ENCODE results near the gene GNB2.
"Not testable (repeated sequence)": the region's sequence is repeated elsewhere in the genome, so short reads cannot be mapped to it uniquely, and the experiment has no call there.

GNB2 gene

DNA sequence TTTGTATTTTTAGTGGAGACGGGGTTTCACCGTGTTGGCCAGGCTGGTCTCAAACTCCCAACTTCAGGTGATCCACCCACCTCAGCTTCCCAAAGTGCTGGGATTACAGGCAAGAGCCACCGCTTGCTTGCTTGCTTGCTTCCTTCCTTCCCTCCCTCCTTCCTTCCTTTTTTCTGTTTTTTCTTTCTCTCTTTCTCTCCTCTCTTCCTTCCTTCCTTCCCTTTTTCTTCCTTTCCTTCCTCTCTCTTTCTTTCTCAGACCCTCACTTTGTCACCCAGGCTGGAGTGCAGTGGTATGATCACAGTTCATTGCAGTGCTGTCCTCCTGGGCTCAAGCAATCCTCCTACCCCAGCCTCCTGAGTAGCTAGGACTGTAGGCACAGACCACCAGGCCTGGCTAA is 27.5 kb downstream of the GNB2 start:
- not testable (repeated sequence) for DNase-seq

DNA sequence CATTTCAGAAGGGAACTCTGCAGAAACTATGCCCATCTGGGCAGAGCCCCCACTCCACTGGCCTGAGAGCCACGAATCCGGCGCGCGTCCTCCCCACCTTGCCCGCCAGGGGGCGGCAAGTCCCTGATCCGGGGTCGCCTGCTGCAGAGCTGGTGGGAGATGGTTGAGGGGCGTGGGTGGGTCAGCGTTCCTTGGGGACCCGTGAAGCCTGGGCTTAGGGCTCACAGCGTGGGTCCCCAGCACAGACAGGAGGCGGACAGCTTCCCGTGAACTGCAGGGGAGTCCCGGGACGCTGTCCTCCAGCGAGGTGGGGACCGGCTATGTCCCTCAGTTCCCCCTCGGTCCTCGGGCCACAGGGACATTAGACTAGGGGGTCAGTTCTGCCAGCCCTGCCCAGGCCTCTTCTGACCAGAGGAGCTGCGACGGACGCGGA is 31.8 kb downstream of the GNB2 start:
- peak; percentile 97 for DNase-seq

DNA sequence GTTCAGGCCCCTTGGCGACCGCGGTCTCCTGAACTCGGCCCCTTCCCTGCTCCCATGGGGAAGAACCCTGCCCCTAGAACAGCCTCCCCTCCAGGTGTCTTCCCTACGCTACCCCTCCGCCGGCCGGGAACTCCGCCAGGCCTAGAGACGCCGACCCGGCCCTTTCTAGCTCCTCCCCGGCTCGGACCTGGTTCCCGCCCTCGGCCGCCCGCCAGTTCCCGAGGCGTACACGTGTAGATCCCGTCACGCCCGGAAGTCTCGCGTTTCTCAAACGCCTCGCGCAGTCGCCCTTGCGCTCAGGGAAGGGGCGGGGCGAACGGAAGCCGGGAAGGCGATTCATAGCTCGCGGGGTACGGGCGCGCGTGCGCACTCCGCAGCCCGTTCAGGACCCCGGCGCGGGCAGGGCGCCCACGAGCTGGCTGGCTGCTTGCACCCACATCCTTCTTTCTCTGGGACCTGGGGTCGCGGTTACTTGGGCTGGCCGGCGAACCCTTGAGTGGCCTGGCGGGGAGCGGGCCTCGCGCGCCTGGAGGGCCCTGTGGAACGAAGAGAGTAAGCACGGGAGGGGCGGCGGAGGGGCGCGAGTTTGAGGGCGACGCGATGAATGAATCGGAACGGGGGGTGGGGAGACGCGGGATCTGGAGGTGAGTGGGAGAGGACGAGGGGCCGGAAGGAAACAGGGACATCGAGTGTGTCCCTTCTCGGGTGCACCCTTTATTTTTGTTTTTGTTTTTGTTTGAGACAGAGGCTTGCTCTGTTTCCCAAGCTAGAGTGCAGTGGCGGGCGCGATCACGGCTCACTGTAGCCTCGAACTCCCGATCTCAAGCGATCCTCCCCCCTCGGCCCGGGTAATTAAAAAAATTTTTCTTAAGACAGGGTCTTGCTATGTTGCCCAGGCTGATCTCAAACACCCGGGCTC is 32.5 kb downstream of the GNB2 start, which contains the start of gene POP7:
POP7 (plus strand) TSS at position 369 of the 919 bp plus-strand sequence. CDS start 710 bp downstream, outside the sequence.
- DNase-seq = peak; percentile 99

DNA sequence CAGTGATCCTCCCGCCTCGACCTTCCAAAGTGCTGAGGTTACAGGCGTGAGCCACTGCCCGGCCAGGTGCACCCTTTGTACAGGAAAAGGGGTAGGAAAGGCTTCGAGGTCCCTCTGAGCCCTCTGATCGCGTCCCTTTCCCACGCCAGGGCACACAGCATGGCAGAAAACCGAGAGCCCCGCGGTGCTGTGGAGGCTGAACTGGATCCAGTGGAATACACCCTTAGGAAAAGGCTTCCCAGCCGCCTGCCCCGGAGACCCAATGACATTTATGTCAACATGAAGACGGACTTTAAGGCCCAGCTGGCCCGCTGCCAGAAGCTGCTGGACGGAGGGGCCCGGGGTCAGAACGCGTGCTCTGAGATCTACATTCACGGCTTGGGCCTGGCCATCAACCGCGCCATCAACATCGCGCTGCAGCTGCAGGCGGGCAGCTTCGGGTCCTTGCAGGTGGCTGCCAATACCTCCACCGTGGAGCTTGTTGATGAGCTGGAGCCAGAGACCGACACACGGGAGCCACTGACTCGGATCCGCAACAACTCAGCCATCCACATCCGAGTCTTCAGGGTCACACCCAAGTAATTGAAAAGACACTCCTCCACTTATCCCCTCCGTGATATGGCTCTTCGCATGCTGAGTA is 33.3 kb downstream of the GNB2 start:
- DNase-seq = no peak

DNA sequence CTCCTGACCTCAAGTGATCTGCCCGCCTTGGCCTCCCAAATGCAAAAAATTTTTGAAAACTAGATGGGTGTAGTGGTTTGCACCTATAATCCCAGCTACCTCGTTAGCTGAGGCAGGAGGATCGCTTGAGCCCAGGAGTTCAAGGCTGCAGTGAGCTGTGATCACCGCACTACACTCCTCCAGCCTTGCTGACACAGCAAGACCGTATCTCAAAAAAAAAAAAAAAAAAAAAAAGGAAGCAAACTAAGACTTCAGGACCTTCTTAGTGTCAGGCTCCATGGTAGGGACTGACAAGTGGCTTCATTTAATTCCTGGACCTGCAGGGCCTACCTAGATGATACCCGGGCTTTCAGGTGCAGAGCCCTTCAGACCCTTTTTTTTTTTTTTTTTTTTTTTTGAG is 34.9 kb downstream of the GNB2 start:
- no peak for DNase-seq

DNA sequence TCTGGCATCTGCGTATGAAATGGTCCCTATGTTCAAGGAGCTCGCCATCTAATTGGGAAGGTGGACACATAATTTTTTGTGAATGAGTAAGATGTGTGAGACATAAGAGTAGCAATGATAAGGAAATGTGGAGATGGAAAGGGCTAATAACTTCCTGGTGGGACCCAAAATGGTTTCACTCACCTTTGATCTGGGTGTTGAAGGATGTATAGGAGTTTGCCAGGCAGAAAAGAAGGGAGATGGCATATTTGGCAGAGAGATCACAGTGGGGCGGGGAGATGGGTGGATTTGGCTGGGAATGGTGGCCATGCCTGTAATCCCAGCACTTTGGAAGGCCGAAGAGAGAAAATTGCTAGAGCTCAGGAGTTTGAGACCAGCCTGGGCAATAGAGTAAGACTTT is 36.9 kb downstream of the GNB2 start:
- DNase-seq = no peak

DNA sequence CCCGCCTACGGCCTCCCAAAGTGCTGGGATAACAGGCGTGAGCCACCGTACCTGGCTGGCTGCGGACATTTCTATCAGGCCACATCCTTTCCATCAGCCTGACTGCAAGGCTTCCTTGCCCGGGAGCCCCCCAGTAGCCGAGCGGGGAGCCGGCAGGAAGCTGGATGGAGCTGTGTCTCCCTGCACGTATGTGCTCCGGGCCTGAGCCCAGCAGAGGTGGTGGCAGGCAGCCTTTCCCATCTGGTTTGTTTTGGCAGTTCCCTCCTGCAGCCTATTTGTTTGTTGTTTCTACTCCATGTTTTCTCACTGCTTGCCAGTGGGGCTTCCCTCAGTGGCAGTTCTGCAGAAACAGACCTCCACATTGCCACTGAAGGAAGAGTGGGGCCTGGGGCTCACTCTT is 37.8 kb downstream of the GNB2 start:
- DNase-seq = no peak

DNA sequence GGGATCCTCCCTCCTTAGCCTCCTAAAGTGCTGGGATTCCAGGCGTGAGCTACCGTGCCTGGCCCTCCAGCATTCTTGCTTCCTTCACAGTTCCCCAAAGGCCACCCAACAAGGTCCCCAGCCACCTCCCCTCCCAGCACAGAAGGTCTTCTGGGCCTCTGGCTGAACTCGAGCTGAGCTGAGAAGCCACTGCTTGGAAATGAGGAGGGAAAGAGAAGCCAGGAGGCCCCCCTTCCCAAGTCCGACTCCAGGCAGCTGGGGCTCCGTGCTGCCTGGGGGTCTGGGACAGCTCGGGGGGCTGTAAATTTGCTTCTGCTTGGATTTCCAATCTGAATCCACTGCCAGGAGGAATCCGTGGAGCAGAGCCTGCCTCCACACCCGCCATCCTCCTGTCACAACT is 41.2 kb downstream of the GNB2 start:
- no peak for DNase-seq

DNA sequence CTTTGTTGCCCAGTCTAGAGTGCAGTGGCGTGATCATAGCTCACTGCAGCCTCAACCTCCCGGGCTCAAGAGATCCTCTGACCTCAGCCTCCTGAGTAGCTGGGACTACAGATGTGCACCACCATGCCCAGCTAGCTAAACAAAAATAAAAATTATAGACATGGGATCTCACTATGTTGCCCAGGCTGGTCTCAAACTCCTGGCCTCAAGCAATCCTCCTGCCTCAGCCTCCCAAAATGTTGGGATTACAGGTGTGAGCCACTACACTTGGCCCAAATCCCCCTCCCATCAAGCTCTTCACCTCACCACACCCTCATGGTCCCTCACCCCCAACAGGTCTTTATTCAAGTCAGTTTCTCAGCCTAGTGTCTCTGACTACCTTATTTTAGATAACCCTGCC is 43.5 kb downstream of the GNB2 start:
- not testable (repeated sequence) for DNase-seq

DNA sequence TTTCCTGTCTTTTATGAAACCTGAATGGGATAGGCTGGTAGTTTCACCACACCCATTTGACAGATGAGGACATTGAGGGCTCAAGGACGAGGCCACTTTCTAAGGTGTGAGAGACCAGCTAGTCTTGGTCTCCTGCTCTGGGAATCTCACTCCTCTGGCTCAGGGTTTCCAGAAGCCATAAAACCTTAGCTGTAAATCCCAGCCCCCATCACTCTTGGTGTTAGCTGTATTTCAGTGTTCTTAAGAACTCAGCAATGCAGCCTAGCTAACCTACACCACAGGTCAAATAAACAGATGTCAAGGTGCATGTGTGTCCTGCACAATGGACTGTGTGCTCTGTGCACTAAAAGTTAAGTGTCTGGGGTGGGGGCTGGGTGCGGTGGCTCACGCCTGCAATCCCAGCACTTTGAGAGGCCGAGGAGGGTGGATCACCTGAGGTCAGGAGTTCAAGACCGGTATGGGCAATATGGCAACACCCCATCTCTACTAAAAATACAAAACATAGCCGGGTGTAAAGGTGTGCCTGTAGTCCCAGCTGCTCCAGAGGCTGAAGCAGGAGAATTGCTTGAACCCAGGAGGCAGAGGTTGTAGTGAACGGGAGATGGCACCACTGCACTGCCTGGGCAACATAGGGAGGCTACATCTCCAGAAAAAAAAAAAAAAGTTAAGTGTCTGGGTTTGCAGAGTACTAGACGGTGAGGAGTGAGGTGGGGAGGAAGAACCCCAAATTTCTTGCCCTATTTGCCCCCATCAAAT is 46.2 kb downstream of the GNB2 start:
- no peak for DNase-seq

DNA sequence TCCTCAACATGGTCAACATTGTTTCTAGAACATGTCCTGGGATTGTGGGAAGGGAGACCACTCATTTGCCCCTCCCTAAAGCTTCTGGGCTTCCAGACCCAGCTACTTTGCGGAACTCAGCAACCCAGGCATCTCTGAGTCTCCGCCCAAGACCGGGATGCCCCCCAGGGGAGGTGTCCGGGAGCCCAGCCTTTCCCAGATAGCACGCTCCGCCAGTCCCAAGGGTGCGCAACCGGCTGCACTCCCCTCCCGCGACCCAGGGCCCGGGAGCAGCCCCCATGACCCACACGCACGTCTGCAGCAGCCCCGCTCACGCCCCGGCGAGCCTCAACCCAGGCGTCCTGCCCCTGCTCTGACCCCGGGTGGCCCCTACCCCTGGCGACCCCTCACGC is 46.7 kb downstream of the GNB2 start, which contains the start of gene EPO:
EPO (plus strand) TSS at position 190 of the 392 bp plus-strand sequence. CDS start 513 bp downstream, outside the sequence.
- no peak for DNase-seq

DNA sequence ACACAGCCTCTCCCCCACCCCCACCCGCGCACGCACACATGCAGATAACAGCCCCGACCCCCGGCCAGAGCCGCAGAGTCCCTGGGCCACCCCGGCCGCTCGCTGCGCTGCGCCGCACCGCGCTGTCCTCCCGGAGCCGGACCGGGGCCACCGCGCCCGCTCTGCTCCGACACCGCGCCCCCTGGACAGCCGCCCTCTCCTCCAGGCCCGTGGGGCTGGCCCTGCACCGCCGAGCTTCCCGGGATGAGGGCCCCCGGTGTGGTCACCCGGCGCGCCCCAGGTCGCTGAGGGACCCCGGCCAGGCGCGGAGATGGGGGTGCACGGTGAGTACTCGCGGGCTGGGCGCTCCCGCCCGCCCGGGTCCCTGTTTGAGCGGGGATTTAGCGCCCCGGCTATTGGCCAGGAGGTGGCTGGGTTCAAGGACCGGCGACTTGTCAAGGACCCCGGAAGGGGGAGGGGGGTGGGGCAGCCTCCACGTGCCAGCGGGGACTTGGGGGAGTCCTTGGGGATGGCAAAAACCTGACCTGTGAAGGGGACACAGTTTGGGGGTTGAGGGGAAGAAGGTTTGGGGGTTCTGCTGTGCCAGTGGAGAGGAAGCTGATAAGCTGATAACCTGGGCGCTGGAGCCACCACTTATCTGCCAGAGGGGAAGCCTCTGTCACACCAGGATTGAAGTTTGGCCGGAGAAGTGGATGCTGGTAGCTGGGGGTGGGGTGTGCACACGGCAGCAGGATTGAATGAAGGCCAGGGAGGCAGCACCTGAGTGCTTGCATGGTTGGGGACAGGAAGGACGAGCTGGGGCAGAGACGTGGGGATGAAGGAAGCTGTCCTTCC is 47.3 kb downstream of the GNB2 start:
- no peak for DNase-seq

DNA sequence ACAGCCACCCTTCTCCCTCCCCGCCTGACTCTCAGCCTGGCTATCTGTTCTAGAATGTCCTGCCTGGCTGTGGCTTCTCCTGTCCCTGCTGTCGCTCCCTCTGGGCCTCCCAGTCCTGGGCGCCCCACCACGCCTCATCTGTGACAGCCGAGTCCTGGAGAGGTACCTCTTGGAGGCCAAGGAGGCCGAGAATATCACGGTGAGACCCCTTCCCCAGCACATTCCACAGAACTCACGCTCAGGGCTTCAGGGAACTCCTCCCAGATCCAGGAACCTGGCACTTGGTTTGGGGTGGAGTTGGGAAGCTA is 47.9 kb downstream of the GNB2 start:
- no peak for DNase-seq

DNA sequence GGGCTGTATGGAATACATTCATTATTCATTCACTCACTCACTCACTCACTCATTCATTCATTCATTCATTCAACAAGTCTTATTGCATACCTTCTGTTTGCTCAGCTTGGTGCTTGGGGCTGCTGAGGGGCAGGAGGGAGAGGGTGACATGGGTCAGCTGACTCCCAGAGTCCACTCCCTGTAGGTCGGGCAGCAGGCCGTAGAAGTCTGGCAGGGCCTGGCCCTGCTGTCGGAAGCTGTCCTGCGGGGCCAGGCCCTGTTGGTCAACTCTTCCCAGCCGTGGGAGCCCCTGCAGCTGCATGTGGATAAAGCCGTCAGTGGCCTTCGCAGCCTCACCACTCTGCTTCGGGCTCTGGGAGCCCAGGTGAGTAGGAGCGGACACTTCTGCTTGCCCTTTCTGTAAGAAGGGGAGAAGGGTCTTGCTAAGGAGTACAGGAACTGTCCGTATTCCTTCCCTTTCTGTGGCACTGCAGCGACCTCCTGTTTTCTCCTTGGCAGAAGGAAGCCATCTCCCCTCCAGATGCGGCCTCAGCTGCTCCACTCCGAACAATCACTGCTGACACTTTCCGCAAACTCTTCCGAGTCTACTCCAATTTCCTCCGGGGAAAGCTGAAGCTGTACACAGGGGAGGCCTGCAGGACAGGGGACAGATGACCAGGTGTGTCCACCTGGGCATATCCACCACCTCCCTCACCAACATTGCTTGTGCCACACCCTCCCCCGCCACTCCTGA is 49.1 kb downstream of the GNB2 start:
- no peak for DNase-seq

DNA sequence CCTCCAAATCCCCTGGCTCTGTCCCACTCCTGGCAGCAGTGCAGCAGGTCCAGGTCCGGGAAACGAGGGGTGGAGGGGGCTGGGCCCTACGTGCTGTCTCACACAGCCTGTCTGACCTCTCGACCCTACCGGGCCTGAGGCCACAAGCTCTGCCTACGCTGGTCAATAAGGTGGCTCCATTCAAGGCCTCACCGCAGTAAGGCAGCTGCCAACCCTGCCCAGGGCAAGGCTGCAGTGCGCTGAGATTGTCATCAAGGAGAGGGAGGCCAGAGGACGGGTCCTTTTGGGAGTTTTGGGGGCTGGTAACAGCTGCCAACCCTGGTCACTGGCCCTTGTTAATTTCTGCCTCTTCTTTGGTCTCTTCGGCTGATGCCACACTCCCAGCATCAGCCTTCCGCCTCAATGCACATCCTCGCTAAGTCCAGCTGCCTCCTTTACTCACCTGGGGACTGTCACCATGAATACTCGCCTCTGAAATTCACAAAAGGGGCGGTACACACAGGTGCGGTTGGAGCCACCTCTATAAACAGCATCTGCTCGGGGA is 50.3 kb downstream of the GNB2 start:
- no peak for DNase-seq

DNA sequence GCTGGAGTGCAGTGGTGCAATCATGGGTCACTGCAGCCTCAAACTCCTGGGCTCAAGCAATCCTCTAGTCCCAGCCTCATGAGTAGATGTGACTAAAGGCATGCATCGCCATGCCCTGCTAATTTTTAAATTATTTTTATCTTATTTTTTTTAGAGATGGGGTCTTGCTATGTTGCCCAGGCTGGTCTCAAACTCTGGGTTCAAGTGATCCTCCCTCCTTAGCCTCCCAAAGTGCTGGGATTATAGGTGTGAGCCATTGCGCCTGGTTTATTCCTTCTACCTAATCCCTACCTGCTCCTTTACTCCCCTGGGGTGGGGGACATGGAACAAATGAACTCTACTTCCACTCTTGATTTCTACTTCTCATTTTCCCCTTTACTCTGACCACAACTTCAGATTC is 50.8 kb downstream of the GNB2 start:
- not testable (repeated sequence) for DNase-seq

DNA sequence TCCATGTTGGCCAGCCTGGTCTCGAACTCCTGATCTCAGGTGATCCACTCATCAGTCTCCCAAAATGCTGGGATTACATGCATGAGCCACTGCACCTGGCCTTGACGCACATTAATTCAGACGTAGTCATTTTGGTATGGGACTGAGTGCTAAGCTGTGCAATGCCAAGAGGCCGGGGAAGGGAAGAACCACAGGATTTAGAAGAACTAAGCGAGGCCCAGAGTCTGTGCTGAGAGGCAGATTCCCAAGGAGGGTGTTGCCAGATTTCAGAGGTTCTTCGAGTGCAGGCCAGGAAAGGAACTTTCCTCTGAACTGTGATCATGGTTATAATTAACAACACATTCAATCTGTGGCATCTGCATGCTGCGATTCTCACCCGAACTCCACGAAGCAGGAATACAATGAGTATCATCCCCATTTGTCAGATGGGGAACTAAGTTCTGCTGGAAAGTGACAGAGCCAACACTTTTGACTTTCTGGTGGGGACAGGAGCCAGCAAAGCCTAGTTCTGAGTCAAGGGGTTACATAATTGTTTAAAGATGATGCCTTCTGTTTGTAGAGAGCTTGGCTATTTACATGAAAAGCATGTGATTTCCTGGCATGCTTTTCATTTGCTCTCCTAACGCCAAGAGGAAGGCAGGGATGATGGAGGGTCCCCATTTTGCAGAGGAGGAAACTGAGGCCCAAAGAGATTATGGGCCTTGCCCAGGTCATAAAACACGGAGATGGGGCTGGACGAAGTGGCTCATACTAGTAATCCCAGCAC is 53.6 kb downstream of the GNB2 start:
- DNase-seq = no peak

DNA sequence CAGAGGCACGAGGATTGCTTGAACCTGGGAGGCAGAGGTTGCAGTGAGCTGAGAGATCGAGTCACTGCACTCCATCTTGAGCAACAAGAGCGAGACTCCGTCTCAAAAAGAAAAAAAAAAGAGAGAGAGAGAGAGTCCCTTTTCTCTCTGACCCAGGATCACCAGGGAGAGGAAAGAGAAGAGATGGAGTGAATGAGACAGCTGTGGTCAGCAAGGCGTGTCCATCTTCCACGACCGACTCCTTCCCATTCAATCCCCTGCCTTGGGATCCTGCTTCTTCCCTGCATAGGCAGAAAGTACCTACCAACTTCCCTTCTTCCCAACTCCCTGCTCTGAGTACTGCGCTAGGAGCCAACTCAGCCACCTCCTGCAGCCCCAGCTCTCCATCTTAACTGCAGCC is 54.7 kb downstream of the GNB2 start:
- no peak for DNase-seq
